ENCODE results near the gene GALNT17. TPM values are rescaled to one million over a fixed set of nuclear protein-coding genes. Genes with fewer than 3 reads are reported as not detected.

The GALNT17 gene
- total RNA-seq, 1 donor from 2014 or later = 2.7 TPM

DNA sequence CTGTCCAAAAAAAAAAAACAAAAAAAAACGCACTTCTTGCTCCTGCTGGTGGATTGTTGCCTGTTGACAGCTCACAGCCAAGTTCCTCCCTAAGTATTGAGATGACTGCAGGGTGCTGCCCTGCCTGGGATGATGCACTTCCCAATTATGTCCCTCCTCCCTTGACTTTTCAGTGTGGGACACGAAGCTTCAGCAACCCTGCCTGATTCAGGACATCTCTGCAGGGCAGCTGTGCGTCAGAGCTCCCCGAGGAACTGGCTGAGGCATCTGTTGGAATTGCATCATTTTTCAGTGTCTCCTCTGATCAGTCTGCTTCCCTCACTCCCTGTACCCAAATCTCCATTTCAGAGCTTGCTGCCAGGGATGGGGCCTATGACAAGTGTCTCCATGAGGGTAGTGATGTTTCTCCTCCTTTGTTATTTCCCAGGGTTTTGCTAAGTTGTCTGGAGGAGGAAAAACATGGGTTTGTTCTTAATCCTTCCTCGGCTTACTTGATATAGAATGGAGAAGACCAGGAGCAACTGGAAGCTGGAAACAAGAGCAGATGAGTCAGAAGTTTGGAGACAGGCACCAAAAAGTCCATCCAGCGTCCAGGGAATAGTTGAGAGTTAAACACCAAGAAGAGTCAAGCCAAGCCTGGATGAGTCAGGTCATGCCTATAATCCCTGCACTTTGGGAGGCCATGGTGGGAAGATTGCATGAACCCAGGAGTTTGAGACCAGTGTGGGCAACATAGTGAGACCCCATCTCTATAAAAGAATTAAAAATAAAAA, 355.1 kb downstream of the GALNT17 start:
- no peak for DNase-seq (ENCODE audit: low spot score in 2 of 2, unreplicated experiment in 2 of 2)
- Mint-ChIP-seq H3K27me3 (ENCODE audit: low read depth) (no peaks in the 10 kb centered on the region), H3K4me3 (no peak overlapping the region), H3K9me3 (no peaks in the 10 kb centered on the region), H3K36me3 (no peaks in the 10 kb centered on the region), H3K27ac (no peak overlapping the region), H3K4me1 (peaks cover 4% of the 10 kb centered on the region)
- TF ChIP-seq, protein P1, sequence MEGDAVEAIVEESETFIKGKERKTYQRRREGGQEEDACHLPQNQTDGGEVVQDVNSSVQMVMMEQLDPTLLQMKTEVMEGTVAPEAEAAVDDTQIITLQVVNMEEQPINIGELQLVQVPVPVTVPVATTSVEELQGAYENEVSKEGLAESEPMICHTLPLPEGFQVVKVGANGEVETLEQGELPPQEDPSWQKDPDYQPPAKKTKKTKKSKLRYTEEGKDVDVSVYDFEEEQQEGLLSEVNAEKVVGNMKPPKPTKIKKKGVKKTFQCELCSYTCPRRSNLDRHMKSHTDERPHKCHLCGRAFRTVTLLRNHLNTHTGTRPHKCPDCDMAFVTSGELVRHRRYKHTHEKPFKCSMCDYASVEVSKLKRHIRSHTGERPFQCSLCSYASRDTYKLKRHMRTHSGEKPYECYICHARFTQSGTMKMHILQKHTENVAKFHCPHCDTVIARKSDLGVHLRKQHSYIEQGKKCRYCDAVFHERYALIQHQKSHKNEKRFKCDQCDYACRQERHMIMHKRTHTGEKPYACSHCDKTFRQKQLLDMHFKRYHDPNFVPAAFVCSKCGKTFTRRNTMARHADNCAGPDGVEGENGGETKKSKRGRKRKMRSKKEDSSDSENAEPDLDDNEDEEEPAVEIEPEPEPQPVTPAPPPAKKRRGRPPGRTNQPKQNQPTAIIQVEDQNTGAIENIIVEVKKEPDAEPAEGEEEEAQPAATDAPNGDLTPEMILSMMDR (IDR thresholded peaks at IDR 0.05; ENCODE audit: unreplicated experiment) = no peak

DNA sequence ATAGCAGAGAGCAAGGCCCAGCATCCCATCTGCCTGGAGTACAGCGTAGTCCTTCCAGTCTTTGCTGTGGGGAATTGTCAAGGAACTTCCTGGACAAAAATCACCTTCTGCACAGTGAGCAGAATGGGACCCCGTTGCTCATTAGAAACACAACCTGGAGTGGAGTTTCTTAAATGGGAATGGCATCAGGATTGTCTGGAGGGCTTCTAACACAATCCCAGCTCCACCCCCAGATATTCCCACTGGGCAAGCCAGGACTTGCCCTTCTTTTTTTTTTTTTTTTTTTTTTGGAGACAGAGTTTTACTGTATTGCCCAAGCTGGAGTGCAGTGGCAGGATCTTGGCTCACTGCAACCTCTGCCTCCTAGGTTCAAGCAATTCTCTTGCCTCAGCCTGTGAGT, 356.4 kb downstream of the GALNT17 start:
- no peak overlapping the region for H3K4me3 Mint-ChIP-seq
- DNase-seq (ENCODE audit: low spot score in 2 of 2, unreplicated experiment in 2 of 2) = no peak
- H3K9me3 Mint-ChIP-seq = no peaks in the 10 kb centered on the region
- peaks cover 1% of the 10 kb centered on the region for H3K27me3 Mint-ChIP-seq (ENCODE audit: low read depth)
- H3K4me1 Mint-ChIP-seq = peaks cover 4% of the 10 kb centered on the region
- H3K36me3 Mint-ChIP-seq = no peaks in the 10 kb centered on the region
- TF ChIP-seq, protein P1 (IDR thresholded peaks at IDR 0.05; ENCODE audit: unreplicated experiment) = no peak
- no peak overlapping the region for H3K27ac Mint-ChIP-seq

DNA sequence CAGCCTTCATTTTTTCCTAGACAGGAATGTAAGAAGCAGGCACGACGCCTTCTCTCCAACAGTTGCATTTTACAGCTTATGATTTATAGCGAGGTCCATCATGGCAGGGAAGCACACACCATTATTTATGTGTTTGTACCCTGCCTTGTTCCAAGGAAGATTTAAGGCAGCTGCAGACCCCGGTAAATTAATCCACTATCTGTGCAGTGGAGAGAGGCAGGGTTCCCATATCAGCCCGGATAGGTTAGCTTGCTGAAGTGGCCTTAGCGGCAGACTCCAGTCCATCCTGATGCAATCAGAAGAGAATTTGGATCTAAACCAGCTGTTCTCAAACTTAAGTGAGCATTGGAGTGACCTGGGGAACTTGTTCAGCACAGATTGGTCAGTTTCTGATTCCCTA, 359.4 kb downstream of the GALNT17 start:
- Mint-ChIP-seq H3K4me1 (peaks cover 4% of the 10 kb centered on the region), H3K9me3 (no peaks in the 10 kb centered on the region), H3K27ac (no peak overlapping the region), H3K27me3 (ENCODE audit: low read depth) (peaks cover 1% of the 10 kb centered on the region), H3K36me3 (no peaks in the 10 kb centered on the region), H3K4me3 (no peak overlapping the region)
- DNase-seq (ENCODE audit: low spot score in 2 of 2, unreplicated experiment in 2 of 2) = no peak
- TF ChIP-seq, protein P1 (IDR thresholded peaks at IDR 0.05; ENCODE audit: unreplicated experiment) = no peak

DNA sequence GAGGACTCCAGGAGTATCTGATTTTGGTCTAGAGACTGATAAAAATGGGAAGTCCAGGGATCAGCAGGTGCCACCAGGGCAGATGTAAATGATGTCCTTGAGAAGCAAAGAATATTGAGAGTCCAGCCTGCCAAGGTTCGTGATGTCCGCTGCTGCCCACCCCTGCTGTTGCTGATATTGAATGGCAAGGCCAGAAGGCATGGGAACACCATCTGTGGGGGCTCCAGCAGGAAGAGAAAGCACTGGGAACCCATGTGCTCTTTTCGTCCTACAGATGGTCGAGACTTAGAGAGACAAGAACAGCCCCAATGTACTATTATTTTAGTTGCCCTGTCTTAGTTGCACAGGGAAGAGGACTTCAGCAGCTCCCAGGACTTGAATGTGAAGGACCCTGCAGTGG, 363.9 kb downstream of the GALNT17 start:
- Mint-ChIP-seq H3K4me3 (no peak overlapping the region), H3K4me1 (peaks cover 4% of the 10 kb centered on the region), H3K27ac (no peak overlapping the region), H3K9me3 (no peaks in the 10 kb centered on the region), H3K27me3 (ENCODE audit: low read depth) (peaks cover 1% of the 10 kb centered on the region), H3K36me3 (no peaks in the 10 kb centered on the region)
- DNase-seq (ENCODE audit: low spot score in 2 of 2, unreplicated experiment in 2 of 2) = no peak
- TF ChIP-seq, protein P1 (IDR thresholded peaks at IDR 0.05; ENCODE audit: unreplicated experiment) = no peak

DNA sequence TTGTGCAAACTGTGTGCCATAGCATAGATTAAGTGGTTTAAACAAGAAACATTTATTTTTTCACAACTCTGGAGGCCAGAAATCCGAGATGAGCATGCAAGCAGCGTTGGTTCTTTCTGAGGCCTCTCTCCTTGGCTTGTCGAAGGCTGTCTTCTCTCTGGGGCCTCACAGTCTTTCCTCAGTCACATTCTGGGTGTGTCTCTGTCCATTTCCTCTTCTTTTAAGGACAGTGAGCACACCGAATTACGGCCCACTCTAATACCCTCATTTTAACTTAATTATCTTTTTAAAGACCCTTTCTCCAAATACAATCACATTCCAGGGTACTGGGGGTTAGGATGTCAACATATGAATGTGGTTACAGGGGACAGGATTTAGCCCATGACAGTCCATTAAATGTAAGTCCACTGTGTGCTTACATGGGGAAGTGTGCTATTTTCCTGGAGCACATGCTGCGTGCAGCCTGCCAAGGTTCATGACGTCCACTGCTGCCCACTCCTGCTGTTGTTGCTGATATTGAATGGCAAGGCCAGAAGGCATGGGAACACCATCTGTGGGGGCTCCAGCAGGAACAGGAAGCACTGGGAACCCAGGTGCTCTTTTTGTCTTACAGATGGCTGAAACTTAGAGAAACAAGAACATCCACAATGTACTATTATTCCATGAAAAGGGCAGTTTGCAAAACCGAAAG, 365.5 kb downstream of the GALNT17 start:
- Mint-ChIP-seq H3K9me3 (no peaks in the 10 kb centered on the region), H3K36me3 (no peaks in the 10 kb centered on the region), H3K4me3 (no peak overlapping the region), H3K27ac (no peak overlapping the region), H3K27me3 (ENCODE audit: low read depth) (no peaks in the 10 kb centered on the region), H3K4me1 (no peaks in the 10 kb centered on the region)
- no peak for DNase-seq (ENCODE audit: low spot score in 2 of 2, unreplicated experiment in 2 of 2)
- TF ChIP-seq, protein P1 (IDR thresholded peaks at IDR 0.05; ENCODE audit: unreplicated experiment) = no peak
